Skin epidermis (tissue), 12 donors: ENCODE data around the gene PCLO.
"Not testable (repeated sequence)": the region's sequence is repeated elsewhere in the genome, so short reads cannot be mapped to it uniquely, and the experiment has no call there.

Source experiments
- H3K27ac ChIP-seq, 21 experiments: fragments of 200-600 bp; sonication (generic) in 11 of 21; one replicate each; pipeline ENCODE4 v1.5.0; 2020; ENCODE audit warnings: mild to moderate bottlenecking in 3 of 21, inconsistent platforms in 2 of 21, moderate library complexity in 2 of 21
- H3K4me3 ChIP-seq, 7 experiments: fragments of 200-600 bp; sonication (generic) in 2 of 7; one replicate each; pipeline ENCODE4 v1.5.0; 2020; ENCODE audit warnings: inconsistent platforms in 2 of 7, mild to moderate bottlenecking in 2 of 7, moderate library complexity in 1 of 7

PCLO gene

GRCh38 chr7:82762880-82763279 lies 399.8 kb downstream of the PCLO start:
- H3K4me3 ChIP-seq, result no peak overlapping the region
- no peak overlapping the region for H3K27ac ChIP-seq

DNA sequence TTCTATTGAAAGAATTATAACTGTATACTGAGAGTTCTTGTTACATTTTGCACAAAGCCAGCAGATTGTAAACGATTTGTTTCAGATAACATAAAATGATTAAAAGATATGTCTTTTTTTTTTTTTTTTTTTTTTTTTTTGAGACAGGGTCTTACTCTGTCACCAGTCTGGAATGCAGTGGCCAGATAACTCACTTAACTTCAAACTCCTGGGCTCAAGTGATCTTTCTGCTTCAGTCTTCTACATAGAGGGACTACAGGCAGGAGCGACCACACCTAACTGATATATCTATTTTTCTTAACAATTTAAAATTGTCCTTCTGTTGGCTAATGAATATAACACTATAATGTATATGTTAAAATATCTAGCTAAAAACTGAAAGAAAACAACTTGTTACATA lies 401.9 kb downstream of the PCLO start:
- Histone ChIP-seq H3K4me3 (no peak overlapping the region), H3K27ac (no peak overlapping the region)

DNA sequence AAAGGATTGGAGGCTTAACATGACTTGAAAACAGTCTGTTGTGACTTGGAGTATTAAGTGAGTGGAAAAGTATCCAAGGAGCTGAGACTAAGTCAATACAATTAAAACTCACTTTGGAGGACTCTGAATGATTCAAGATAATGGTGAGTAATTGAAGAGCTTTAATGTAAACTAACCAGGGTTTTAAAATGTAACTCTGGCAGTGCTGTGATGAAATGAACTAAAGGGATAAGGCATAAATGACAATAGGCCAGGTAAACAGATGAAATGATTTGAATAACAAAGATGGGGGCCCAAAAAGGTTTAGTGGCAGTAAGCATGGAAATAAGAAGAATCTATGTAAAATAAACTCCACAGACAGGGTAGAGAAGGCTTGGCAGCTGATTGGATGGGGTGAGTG lies 402.6 kb downstream of the PCLO start:
- Histone ChIP-seq H3K27ac (no peak overlapping the region), H3K4me3 (no peak overlapping the region)

- no peak overlapping the region for H3K4me3 ChIP-seq
- H3K27ac ChIP-seq, result no peak overlapping the region
Measured at GRCh38 chr7:82755705-82756551, 406.8 kb downstream of the PCLO start.

DNA sequence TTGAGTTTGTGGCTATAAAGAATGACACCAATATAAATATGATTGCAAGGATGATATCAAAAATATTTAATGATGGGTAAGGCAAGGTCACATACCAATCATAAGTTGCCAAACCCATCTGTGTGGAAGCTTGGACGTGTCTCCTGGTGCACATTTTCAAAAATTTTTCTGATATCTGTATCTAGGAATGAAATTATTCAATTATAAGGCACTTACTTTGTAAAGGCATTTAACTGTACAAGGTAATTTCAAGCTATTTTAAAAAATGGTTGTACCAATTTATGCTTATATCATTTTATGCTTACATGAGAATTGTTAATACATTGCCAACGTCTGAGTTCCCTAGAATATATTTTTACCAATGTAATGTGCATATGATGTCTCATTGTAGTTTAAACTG lies 412.7 kb downstream of the PCLO start:
- Histone ChIP-seq H3K4me3 (no peak overlapping the region), H3K27ac (no peak overlapping the region)

GRCh38 chr7:82745820-82746219 lies 416.9 kb downstream of the PCLO start:
- H3K4me3 ChIP-seq, result no peak overlapping the region
- H3K27ac ChIP-seq, result no peak overlapping the region

DNA sequence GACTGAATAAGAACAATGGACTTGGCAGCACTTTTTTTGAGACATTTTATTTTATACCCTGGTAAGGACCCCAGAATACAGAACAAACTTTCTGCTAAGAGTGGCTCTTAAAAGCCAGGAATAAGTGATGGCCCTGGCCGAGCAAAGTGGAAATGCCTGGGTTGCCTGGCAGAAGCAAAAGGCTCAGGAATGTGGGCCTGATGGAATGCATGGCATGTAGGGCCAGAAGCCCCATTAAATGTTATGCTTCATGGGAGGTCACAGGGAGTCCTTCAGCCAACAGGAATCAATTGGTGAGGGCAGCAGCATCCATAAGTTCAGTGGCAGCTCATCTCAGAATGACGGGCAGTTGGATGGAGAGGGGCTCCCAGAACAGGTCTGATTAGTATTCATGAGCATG lies 417.6 kb downstream of the PCLO start:
- H3K27ac ChIP-seq, result no peak overlapping the region
- no peak overlapping the region for H3K4me3 ChIP-seq

GRCh38 chr7:82742163-82742562 lies 420.5 kb downstream of the PCLO start:
- no peak overlapping the region for H3K27ac ChIP-seq

DNA sequence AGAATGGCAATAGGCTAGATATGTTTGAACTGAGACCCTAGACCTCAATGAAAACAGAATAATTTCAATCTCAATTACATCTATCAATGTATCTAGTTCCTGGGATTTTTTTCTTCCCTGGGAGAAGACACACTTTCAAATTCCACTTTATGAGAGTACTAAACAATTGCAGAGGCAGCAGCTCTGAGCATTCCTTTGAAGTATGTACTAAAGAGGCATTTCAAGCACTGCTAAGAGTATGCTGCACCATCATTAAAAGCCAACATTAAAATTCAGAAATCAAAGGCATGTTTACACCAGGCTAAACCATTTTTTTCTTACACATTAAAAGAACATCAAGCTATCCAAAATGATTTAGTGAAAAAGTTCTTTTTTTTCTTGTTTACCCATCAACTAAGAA lies 421.2 kb downstream of the PCLO start:
- Histone ChIP-seq H3K4me3 (no peak overlapping the region), H3K27ac (no peak overlapping the region)

More at GRCh38 chr7:82742163-82742562, 420.5 kb downstream of the PCLO start:
- no peak overlapping the region for H3K4me3 ChIP-seq

DNA sequence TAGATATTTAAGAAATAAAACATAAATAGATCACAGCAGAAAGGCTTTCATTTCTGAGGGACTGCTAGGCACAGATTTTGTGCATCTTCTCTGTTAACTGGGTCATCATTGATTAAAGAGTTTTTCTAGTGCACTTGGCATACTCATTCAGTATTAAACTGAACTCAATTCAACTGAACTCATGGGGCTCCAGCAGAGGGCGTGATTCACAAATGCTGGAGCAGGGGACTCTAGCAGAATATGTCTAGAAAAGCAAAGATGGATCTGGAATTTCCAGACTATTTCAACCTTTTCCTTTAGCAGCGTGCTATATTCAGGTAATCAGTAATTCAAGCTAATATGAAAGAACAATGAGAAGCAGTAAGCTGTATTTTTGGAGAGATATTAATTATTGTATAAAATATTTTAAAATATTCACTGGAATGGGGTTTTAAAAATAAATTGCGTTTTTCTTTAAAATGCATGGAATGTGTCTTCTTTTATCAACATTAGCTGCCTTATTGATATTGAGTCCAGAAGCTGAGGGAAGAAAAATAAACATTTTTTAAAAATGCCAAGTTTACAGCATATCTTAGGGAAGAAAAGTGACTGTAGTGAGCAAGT lies 422.3 kb downstream of the PCLO start:
- H3K4me3 ChIP-seq, result no peak overlapping the region
- H3K27ac ChIP-seq, result no peak overlapping the region

DNA sequence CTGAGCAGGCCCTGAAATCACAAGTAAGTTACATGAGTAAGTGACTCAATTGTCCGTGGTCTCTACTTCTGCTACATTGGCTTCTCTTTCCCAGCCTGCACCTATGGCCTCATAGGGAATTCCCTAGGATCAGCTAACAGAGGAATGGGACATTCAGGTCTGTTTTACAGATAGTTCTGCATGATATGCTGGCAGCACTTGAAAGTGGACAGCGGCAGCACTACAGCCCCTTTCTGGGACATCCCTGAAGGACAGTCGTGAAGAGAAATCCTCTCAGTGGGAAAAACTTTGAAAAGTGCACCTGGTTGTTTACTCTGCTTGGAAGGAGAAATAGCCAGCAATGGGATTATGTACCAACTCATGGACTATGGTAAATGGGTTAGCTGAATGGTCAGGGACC lies 426.1 kb downstream of the PCLO start:
- H3K4me3 ChIP-seq, result no peak overlapping the region
- H3K27ac ChIP-seq, result no peak overlapping the region

GRCh38 chr7:82732677-82733076 lies 430.0 kb downstream of the PCLO start:
- Histone ChIP-seq H3K4me3 (no peak overlapping the region), H3K27ac (no peak overlapping the region)

GRCh38 chr7:82729172-82730030 lies 433.3 kb downstream of the PCLO start:
- Histone ChIP-seq H3K4me3 (no peak overlapping the region), H3K27ac (no peak overlapping the region)

DNA sequence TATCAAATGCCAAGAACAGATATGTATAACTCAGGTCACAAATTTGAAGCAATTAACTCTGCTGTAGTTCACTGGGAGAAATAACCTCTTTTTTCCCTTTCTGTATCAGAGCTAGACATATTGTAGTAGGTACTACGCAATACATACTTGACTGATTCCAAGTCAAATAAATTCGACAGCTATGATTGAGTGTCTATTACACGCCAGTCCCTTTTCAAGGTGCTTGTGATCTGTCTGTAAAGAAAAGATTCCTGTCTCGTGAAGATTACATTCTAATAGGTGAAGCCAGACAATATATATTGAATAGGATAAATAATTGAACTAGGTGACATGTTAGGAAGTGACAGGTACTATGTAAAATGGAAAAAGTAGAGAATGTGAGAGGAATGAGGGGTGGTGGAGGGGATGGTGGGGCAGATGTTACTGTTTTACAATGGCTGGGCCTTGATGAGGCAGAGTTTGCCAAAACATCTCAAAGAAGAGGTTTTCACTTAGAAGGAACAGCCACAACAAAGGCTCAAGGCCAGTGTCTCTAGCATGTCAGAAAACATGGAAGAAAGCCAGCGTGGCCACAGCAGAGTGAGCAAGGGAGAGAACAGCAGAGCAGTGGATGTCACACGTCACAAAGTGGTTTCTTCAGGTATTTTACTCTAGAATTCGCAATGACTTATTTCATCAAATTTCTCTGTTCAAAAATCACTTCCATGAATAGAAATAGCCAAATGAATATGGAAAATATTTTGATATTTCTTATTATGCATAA lies 436.5 kb downstream of the PCLO start:
- Histone ChIP-seq H3K27ac (no peak overlapping the region), H3K4me3 (no peak overlapping the region)

DNA sequence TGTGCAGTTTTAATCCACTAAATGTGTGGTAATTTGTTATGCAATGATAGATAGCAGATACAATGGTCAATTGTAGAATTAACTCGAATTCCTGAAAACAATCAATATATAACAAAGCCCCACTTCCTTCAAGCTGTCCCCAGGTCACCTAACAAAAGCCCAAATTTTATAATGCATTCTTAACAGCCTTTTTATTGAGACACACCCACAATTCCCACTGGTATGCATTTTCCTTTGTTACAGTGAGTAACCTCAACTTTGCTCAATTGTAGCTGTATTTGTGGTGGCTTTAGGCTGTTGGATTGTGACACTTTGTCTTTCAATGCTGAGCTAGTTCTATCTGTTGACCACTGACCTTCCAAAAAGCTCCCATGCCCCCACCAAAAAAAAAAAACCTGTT lies 439.3 kb downstream of the PCLO start:
- H3K27ac ChIP-seq, result no peak overlapping the region
- no peak overlapping the region for H3K4me3 ChIP-seq

GRCh38 chr7:82722946-82723345 lies 439.7 kb downstream of the PCLO start:
- no peak overlapping the region for H3K27ac ChIP-seq

GRCh38 chr7:82715344-82715743 lies 447.3 kb downstream of the PCLO start:
- peak overlapping the region in 1 of 21 experiments; percentile 9 for H3K27ac ChIP-seq
- no peak overlapping the region for H3K4me3 ChIP-seq

More at GRCh38 chr7:82722946-82723345, 439.7 kb downstream of the PCLO start:
- H3K4me3 ChIP-seq, result no peak overlapping the region

- no peak overlapping the region for H3K4me3 ChIP-seq
- no peak overlapping the region for H3K27ac ChIP-seq
Measured at GRCh38 chr7:82714883-82715282, 447.8 kb downstream of the PCLO start.

GRCh38 chr7:82713506-82713905 lies 449.2 kb downstream of the PCLO start:
- H3K27ac ChIP-seq, result no peak overlapping the region
- H3K4me3 ChIP-seq, result no peak overlapping the region

- not testable (repeated sequence) for H3K27ac ChIP-seq, H3K4me3 ChIP-seq
Measured at GRCh38 chr7:82706344-82706743, 456.3 kb downstream of the PCLO start.
